GM18526 (cell line): ENCODE measurements around the gene PLEKHM2.

ENCODE experiments used
- POLR2A ChIP-seq: IDR thresholded peaks from 3 replicates; pipeline ENCODE4 v1.6.1; 2011; ENCODE audit not compliant: insufficient read length; ENCODE audit errors: extremely low read depth

PLEKHM2 gene

DNA sequence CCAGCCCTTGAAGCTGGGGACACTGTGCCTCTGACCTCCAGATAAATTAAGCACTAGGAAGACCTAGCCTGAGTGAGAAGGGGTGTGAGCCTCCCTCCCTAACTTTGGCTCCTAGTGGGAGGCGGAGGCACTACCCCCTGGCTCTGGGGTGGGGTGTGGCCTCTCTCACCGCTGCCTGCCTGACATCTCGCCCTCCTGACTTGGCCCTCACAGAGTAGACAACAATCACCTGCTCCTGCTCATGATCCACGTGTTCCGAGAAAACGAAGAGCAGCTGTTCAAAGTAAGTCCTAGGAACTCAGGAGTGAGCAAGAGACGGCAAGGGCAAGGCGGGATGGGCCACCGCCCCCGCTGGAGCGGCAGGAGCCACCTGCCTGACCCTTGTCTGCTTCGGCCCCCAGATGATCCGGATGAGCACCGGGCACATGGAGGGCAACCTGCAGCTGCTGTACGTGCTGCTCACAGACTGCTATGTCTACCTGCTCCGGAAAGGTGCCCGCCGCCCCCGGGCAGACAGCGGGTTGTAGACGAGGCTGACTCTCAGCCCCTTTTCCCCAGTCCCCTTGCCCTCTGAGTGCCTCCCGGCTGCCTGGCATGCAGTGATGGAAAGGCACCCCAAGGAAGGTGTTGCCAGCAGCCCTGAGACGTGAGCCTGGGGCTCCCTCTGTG lies 43.9 kb downstream of the PLEKHM2 start:
- TF ChIP-seq POLR2A: no peak

DNA sequence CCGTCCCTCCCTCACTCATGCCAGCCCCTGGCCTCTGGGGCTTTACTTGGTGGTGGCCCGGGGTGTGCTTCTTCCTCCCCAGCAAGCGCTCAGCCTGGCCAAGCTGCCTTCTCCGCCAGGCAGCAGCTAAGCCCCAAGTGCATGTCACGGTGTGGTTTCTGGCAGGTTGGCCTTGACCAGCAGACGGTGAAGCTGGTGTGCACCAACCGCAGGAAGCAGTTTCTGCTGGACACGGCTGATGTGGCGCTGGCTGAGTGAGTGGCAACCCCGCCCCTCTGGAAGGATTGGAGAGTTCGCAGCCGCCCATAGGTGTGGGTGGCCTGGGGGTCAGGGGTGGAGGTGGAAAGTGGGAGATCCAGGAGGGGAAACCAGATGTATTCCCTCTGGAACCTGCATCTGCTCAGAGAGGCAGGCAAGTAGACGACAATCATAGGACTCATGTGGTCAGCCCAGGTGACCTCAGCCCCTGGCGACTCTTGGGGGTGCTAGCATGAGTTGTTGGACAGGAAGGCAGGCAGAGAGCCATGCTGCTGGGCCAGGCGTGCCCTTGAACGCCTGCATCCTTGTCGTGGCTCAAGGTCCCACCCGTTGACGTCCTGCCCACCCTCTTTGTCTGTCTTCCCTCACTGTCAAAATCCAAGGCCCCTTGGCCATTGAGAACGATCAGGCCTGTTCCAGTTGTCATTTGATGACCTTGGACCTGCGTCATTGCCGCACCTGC lies 45.0 kb downstream of the PLEKHM2 start:
- TF ChIP-seq POLR2A: no peak

GRCh38 chr1:15730423-15730822 lies 46.3 kb downstream of the PLEKHM2 start:
- no peak for TF ChIP-seq POLR2A

DNA sequence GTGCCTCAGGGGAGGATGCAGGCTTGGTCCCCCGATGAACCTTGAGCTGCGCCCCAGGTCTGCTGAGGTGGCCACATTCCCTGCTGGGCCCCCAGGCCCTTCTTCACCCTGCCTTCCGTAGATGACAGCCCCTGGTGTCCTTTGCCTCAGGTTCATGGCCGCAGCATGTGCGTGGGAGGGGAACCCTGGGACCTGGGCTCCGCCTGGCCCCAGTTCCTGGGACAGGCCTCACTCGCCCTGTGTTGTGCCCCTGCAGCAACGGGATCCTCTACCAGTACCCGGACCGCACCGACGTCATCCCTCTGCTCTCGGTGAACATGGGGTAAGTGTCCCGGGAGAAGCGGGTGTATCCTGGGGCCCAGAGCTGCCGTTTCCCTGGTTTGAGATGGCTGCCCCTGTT lies 46.8 kb downstream of the PLEKHM2 start:
- no peak for TF ChIP-seq POLR2A

GRCh38 chr1:15731735-15732685 lies 47.9 kb downstream of the PLEKHM2 start:
- TF ChIP-seq POLR2A: no peak

- no peak for TF ChIP-seq POLR2A
These were observed 48.6 kb downstream of the PLEKHM2 start for GRCh38 chr1:15732686-15733081.

GRCh38 chr1:15733218-15733725 lies 49.2 kb downstream of the PLEKHM2 start:
- no peak for TF ChIP-seq POLR2A

DNA sequence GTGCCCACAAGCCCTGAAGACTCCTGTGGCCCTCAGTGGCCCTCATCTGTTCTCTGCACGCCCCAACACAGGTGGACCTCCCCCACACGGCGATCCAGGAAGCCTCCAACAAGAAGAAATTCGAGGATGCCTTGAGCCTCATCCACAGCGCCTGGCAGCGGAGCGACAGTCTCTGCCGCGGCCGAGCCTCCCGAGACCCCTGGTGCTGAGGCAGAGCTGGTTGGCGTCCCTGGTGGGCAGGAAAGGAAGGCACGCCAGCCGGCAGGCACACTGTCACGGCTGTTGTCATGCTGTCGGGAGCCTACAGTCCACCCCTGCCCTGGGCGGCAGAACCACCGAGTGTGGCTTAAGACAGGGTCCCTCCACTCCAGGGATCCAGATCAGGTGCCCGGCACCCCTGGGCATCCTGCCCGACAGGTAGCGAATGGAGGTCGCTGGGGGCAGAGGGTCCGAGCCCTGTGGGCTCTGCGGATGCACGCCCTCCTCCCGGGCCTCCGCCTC lies 49.7 kb downstream of the PLEKHM2 start:
- no peak for TF ChIP-seq POLR2A

GRCh38 chr1:15734296-15734695 lies 50.2 kb downstream of the PLEKHM2 start:
- TF ChIP-seq POLR2A: no peak

GRCh38 chr1:15734901-15735300 lies 50.8 kb downstream of the PLEKHM2 start:
- no peak for TF ChIP-seq POLR2A

- TF ChIP-seq POLR2A: no peak
These were observed 51.4 kb downstream of the PLEKHM2 start for GRCh38 chr1:15735304-15736037.

DNA sequence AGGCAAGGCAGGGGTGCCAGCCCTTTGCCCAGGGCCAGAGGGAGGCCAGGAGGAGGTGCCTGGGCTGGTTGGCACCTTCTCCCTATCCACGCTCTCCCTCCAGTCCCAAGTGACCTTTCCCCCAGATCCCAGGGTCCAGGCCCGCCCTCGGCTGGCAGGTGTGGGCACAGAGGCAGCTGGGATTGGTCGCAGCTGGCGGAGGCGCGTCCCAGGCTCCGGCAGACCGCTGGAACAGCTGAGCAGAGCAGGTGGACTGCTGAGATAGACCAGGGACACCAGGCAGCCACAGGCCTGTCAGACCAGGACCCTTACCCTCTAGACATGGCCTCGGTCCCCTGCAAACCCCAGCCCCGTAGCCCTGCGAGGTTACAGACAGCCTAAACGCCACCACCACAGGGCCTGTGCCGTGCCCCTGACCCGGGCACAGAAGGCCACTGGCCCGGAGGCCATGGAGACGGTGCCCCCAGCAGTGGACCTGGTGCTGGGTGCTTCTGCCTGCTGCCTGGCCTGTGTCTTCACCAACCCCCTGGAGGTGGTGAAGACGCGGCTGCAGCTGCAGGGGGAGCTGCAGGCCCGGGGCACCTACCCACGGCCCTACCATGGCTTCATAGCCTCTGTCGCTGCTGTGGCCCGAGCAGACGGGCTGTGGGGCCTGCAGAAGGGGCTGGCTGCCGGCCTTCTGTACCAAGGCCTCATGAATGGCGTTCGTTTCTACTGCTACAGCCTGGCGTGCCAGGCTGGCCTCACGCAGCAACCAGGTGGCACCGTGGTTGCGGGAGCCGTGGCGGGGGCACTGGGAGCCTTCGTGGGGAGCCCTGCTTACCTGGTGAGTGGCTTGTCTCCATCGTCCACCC lies 52.1 kb downstream of the PLEKHM2 start, which contains the start of gene SLC25A34:
SLC25A34 (plus strand) TSS at position 221 of the 854 bp plus-strand sequence; CDS start at position 449, 228 bp downstream.
- TF ChIP-seq POLR2A: no peak

- no peak for TF ChIP-seq POLR2A
These were observed 52.8 kb downstream of the PLEKHM2 start for GRCh38 chr1:15736892-15737261.

GRCh38 chr1:15737324-15738319 lies 53.5 kb downstream of the PLEKHM2 start:
- TF ChIP-seq POLR2A: no peak
